Ishikawa (cell line): ENCODE measurements around the gene PLAAT2.

Experiments used
- CEBPB ChIP-seq: IDR thresholded peaks from 2 replicates; pipeline ENCODE4 v1.6.1; 2012
- CREB1 ChIP-seq: IDR thresholded peaks from 2 replicates; pipeline ENCODE4 v1.6.1; 2012; ENCODE audit warnings: low read depth
- EGR1 ChIP-seq: IDR thresholded peaks from 2 replicates; pipeline ENCODE4 v1.6.1; 2012
- EP300 ChIP-seq: IDR thresholded peaks from 2 replicates; pipeline ENCODE4 v1.6.1; 2012; ENCODE audit warnings: borderline replicate concordance
- FOXM1 ChIP-seq: IDR thresholded peaks from 2 replicates; pipeline ENCODE4 v1.6.1; 2012; ENCODE audit warnings: low read depth, borderline replicate concordance
- NFIC ChIP-seq: IDR thresholded peaks from 2 replicates; pipeline ENCODE4 v1.6.1; 2012
- RAD21 ChIP-seq: IDR thresholded peaks from 2 replicates; pipeline ENCODE4 v1.6.1; 2012; ENCODE audit warnings: low read depth
- TAF1 ChIP-seq: IDR thresholded peaks from 2 replicates; pipeline ENCODE4 v1.6.1; 2012; ENCODE audit warnings: low read depth, mild to moderate bottlenecking
- TCF12 ChIP-seq: IDR thresholded peaks from 2 replicates; pipeline ENCODE4 v1.6.1; 2012; ENCODE audit warnings: low read depth
- TEAD4 ChIP-seq: IDR thresholded peaks from 2 replicates; pipeline ENCODE4 v1.6.1; 2012
- YY1 ChIP-seq: IDR thresholded peaks from 2 replicates; pipeline ENCODE4 v1.6.1; 2012; ENCODE audit warnings: low read depth
- ZBTB7A ChIP-seq: IDR thresholded peaks from 2 replicates; pipeline ENCODE4 v1.6.1; 2012; ENCODE audit warnings: low read depth
- TF ChIP-seq, protein P1 (sequence below): IDR thresholded peaks from 2 replicates; pipeline ENCODE4 v1.6.1; 2012
- TF ChIP-seq, protein P2 (sequence below): IDR thresholded peaks from 2 replicates; pipeline ENCODE4 v1.6.1; 2012; ENCODE audit warnings: low read depth, mild to moderate bottlenecking
- TF ChIP-seq, protein P3 (sequence below): IDR thresholded peaks from 2 replicates; pipeline ENCODE4 v1.6.1; 2012

Gene PLAAT2

DNA sequence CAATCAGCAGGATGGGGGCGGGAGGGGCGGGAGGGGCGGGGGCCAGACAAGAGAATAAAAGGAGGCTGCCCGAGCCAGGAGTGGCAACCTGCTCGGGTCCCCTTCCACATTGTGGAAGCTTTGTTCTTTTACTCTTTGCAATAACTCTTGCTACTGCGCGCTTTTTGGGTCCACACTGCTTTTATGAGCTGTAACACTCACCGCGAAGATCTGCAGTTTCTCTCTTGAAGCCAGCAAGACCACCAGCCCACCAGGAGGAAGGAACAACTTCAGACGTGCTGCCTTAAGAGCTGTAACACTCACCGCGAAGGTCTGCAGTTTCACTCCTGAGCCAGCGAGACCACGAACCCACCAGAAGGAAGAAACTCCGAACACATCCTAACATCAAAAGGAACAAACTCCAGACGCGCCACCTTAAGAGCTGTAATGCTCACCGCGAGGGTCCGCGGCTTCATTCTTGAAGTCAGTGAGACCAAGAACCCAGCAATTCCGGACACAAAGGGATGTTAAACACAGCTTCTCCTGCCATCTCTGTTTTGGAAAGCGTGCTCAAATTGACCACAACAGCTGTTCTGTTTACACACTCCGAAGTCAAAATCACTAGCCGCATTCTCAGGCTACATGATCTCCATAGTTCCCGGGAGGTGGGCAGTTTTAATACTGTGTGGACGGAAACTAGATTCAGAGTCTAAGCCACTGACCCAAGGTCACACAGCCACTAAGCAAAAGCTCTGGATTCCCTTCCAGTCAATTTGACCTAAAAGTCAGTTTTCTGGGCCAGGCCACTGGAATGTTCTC is 11.9 kb downstream of the PLAAT2 start:
- TF ChIP-seq NFIC (no peak), TEAD4 (no peak), TAF1 (no peak), CREB1 (no peak), YY1 (no peak), CEBPB (no peak), TCF12 (no peak), EP300 (no peak), EGR1 (no peak), FOXM1 (no peak), ZBTB7A (no peak), RAD21 (no peak)
- TF ChIP-seq, protein P1, sequence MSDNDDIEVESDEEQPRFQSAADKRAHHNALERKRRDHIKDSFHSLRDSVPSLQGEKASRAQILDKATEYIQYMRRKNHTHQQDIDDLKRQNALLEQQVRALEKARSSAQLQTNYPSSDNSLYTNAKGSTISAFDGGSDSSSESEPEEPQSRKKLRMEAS, result no peak
- TF ChIP-seq, protein P2, sequence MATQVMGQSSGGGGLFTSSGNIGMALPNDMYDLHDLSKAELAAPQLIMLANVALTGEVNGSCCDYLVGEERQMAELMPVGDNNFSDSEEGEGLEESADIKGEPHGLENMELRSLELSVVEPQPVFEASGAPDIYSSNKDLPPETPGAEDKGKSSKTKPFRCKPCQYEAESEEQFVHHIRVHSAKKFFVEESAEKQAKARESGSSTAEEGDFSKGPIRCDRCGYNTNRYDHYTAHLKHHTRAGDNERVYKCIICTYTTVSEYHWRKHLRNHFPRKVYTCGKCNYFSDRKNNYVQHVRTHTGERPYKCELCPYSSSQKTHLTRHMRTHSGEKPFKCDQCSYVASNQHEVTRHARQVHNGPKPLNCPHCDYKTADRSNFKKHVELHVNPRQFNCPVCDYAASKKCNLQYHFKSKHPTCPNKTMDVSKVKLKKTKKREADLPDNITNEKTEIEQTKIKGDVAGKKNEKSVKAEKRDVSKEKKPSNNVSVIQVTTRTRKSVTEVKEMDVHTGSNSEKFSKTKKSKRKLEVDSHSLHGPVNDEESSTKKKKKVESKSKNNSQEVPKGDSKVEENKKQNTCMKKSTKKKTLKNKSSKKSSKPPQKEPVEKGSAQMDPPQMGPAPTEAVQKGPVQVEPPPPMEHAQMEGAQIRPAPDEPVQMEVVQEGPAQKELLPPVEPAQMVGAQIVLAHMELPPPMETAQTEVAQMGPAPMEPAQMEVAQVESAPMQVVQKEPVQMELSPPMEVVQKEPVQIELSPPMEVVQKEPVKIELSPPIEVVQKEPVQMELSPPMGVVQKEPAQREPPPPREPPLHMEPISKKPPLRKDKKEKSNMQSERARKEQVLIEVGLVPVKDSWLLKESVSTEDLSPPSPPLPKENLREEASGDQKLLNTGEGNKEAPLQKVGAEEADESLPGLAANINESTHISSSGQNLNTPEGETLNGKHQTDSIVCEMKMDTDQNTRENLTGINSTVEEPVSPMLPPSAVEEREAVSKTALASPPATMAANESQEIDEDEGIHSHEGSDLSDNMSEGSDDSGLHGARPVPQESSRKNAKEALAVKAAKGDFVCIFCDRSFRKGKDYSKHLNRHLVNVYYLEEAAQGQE, result no peak

DNA sequence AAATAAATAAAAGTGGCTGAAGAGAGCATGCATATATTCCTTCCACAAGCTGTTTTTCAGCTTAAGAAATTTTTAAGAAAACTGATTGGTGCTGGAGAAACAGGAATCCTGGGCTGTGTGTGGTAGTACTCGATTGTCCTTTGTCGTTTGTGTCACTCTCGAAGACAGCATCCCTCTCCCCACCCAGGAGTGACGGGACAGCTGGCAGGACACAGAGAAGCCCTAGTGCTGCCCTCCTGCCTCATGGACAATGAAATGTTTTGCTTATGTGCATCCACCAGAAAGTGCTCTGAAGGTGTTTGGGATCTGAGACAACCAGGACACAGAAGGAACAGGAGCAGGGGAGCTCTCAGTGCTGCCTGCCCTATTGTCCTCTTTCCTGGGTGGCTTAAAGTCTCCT is 13.8 kb downstream of the PLAAT2 start:
- TF ChIP-seq, protein P2, result no peak
- TF ChIP-seq, protein P3, sequence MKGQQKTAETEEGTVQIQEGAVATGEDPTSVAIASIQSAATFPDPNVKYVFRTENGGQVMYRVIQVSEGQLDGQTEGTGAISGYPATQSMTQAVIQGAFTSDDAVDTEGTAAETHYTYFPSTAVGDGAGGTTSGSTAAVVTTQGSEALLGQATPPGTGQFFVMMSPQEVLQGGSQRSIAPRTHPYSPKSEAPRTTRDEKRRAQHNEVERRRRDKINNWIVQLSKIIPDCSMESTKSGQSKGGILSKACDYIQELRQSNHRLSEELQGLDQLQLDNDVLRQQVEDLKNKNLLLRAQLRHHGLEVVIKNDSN, result no peak
- TF ChIP-seq CEBPB (no peak), ZBTB7A (no peak), EGR1 (no peak), TAF1 (no peak), CREB1 (no peak), NFIC (no peak), EP300 (no peak), RAD21 (no peak), TCF12 (no peak), TEAD4 (no peak), FOXM1 (no peak)
- TF ChIP-seq, protein P1, result no peak

DNA sequence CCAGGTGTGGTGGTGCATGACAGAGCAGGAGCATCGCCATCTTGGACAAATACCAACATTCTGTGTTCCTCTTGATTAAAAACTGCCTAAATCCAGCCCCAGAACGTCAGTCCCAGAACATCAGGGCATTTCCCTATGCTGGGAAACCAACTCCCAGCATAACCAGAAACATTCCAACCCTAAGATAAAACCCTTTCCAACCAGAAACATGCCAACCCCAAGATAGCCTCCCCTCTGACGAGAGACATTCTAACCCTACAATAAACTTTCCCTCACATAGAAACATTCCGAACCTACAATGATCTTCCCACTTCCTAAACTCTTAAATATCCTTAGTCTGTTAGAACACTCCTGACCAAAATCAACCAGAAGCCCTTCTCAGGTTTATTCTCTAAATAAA is 15.0 kb downstream of the PLAAT2 start:
- TF ChIP-seq TEAD4 (no peak), EP300 (no peak), YY1 (no peak), FOXM1 (no peak), ZBTB7A (no peak)
- TF ChIP-seq, protein P2, result no peak
- TF ChIP-seq, protein P3, result no peak

DNA sequence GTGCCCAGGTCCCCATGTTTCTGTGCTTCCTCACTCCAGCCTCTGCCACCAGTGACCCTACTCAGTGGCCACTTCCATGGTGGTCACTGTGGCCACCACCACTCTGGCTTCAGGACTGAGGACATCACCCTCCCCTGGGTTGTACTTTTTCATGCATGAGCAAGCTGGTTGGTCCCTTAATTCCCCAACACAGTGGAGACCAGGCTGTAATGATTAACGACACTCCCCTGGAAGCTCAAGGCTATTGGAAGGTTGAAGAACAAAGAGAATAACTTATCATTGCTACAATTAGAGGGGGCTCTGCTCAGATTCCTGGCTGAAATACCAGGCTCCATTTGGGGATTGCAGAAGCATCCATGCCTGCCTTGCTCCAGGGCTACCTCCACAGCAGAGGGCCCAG is 16.1 kb downstream of the PLAAT2 start:
- TF ChIP-seq, protein P1, result no peak
- TF ChIP-seq TEAD4 (no peak), NFIC (no peak), TAF1 (no peak), CREB1 (no peak)
- TF ChIP-seq, protein P3, result no peak
